HUDEP-2 (cell line): ENCODE results near the gene LHFPL6.

ENCODE experiments used
- DNase-seq, 76 experiments: peaks; one replicate each; lab custom pipeline; 2025; ENCODE audit not compliant: unreplicated experiment in 76 of 76; lab: John Stamatoyannopoulos, UW

Gene LHFPL6

DNA sequence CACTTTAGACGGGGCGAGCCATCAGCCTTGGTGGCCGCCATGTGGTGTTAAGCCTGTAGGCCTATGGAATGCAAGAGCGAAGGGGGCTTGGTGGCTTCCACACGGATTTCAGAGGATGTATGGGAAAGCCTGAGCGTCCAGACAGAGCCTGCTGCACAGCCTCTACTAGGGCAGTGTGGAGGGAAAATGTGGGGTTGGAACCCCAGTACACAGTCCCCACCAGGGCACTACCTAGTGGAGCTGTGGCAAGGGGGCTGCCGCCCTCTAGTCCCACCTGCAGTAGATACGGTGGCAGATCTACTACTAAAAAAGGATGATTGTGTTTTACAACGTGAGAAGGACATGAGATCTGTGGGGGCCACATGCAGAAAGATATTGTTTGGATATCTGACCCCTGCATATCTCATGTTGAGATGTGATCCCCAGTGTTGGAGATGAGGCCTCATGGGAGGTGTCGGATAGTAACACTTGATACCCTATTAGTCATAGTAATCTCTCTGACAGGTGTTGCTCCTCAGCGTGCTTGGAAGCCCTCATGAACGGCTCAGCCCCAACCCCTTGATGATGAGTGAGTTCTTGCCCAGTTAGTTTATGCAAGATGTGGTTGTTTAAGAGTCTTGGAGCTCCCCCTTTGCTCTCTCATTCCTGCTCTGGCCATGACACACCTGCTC, 45.6 kb downstream of the LHFPL6 start:
- no peak for DNase-seq

DNA sequence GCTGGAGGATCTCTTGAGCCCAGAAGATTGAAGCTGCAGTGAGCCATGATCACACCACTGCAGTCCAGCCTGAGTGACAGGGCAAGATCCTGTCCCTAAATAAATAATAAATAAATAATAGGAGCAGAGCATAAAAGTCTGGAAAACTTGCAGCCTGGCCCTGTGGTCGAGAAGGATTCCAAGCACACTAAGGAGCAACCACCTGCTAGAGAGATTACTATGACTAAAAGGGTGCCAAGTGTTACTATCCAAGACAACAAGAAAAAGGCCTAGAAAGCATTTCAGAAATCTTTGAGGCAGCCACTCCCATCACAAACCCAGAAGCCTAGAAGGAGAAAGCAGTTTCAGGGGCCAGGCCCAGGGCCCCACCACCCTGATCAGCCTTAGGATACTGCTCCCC, 46.1 kb downstream of the LHFPL6 start:
- DNase-seq: no peak

DNA sequence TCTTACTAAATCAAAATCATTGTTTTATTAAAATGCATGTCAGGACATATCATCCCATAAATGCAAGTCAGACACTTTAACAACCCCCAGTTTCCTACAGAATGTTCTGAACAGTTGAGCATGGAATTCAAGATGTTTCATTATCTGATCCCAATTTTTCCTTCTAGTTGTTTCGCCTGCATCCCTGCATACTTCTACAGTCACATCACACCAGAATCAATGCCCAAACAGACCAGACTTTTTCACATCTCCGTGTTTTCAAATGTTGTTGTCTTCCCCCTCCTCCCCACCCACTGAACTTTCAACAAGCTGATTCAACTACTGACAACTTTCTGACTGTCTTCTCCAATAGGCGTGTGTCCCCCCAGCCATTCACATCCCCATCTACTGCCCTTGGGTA, 48.6 kb downstream of the LHFPL6 start:
- DNase-seq: no peak

DNA sequence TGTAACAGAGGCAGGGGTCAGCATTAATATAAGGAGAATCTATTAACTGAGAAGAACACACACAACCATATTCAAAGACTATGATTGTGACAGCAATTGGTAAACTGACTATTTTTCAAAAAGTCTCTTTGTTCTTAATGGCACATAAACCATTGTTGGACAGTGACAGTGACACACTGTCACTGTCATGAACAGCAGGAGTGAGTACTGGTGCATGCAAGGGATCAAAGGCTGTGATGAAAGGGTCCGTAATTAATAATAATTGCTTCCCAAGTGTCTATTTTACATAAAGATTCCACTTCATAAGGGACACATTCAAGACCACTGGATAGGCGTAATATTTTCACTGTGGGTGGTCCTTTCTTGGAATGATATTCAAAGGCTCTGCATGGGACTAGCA, 50.7 kb downstream of the LHFPL6 start:
- no peak for DNase-seq

DNA sequence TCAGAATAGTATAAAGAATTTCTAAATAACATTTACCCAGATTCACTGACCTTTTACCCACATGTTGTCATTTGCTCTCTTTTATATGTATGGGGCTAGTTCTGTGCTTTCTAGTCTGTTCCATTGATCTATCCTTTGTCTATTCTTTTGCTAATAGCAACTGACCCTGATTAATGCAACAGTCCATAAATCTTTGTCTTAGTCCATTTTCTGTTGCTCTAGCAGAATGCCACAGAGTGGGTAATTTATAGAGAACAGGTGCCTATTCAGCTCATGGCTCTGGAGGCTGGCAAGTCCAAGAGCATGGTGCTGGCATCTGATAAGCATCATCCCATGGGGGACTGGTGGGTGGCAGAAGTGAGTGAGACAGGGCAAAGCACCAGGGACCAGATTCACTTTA, 52.1 kb downstream of the LHFPL6 start:
- no peak for DNase-seq

DNA sequence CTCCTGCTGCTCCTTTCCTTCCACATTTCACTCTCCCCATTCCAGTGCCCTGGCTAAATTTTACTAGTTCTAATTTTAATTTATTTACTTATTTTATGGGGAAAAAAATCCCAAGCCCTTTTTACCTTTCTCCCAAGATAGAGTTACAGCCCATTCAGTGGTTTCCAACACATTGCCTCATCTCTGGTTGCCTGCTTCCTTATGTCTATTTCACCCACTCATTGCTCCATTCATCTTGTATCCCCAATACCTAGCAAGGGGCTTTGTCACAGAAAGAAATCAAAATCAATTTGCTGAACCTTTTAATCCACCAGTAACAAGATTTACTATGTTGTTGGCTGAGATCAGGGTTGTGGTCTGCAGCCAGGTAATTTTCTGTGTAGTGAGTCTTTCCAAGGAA, 55.9 kb downstream of the LHFPL6 start:
- DNase-seq: no peak

DNA sequence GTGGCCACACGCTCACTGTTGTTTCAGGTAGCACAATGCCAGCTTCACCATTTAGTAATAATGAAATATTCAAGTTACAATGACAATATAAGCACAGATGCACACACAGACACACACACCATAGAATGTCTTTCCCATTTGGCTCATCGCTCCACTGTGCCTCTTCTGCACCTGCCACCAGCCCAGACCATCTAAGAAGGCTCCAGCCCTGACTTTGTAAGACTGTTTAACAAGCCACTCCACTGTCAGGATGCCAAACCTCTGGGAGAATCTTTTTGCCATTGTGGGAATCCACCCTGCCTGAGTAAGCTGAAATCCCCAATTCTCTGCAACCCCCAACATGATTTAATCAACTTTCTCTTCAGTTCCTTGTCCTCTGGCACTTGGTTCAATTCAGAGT, 60.6 kb downstream of the LHFPL6 start:
- DNase-seq: no peak

DNA sequence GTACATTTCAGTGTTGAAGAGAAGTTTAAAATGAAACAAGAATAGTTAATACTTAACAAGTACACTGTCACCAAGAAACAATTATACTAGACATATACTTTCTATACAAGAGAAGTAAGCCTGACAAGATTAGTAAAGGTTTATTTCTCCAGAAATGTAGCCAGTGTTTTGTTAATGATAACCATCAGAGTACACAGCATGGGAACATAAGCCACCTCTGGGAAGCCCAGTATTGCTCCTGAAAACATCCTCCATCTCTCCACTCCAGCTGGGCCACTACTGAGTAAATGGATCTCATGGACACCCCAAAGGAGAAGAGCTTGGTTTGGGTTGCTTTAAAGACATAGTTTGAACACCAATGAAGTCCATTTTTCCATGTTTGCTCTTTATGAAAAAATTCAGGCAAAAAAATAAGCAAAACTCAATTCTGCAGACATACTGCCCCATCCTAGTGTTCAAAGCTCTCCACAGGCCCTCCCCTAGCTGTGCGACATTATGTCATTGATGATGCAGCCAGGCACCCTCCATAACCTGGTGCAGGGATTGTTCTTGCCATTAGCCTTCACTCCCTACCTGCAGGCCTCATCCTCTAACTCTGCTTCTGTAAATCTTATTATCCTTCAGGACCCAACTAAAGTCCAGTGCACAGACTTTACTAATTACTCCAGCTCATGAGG, 61.9 kb downstream of the LHFPL6 start:
- DNase-seq: no peak

DNA sequence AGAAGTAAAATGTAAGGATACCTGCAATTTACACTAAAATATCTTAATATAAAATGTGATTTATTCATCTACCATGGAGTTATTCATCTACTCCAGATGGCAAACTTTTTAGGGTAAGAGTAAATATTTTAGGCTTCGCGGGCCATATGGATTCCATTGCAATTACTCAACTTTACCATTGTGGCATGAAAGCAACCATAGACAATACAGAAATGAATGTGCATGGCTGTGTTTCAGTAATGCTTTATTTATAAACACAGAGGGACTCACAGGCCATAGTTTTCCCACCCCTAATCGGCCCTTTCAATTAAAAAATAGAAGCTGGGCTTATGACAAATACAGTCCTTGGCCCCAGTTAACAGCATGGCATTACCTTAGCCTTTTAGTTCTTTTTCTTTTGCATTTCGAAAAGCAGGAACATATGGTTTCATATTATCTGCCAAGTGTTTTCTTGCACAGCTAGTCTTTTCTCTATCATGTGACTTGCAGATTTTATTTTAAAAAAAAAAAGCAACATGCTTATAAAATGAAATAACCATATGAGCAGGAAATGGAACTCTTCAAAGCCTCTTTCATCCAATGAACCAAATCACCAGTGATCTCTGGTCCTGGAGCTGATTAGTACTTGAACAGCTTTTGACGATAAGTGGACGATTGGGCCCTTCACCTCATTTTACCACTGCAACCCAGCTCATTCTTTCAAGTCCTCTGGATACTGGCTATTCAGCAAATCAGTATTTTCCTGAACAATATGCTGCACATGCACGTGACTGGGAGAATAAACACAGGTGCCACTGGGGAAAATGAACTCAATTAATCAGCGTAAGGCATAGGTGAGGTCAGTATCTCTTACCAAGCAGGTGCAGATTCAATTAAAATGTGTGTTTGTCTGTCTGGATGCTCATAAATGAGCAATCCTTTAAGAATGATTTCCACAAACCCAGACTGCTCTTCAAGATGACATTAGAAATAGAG, 63.9 kb downstream of the LHFPL6 start:
- no peak for DNase-seq

DNA sequence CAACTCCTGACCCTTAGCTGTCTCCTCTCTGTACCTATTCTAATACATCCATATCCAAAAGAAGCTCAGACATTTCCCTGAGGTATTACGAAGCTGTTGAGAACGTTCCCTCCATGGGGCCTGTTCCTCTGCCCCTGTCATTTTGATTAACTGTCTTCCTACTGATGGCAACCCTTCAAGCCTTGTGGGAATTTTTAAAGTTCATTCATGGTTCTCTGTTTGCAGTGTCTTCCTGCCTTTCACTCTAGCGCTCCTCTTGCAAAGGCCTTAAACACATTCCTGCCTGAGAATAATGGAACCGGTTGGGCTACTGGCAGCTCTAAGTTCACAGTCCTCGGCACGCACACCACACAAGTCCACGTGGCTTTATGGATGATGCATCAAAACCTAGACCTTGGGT, 66.1 kb downstream of the LHFPL6 start:
- no peak for DNase-seq

DNA sequence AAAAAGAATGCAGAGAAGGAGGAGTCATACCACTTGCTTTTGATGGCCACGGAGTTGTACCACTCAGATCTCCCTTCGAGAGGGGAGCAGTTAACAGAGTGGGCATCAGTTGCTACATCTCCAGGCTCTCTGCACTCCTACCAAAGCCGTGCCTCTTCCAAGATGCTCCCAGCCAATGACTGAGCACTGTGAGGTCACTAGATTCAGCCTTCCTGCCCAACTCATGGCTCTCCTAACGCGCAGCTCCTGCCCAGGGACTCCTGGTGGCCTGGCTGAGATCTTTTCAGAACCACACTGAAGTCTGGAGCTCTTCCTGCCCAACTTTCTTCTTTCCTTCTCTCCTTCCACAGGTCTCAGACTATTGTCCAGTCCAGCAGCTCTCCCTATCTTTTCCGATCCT, 66.7 kb downstream of the LHFPL6 start:
- no peak for DNase-seq

DNA sequence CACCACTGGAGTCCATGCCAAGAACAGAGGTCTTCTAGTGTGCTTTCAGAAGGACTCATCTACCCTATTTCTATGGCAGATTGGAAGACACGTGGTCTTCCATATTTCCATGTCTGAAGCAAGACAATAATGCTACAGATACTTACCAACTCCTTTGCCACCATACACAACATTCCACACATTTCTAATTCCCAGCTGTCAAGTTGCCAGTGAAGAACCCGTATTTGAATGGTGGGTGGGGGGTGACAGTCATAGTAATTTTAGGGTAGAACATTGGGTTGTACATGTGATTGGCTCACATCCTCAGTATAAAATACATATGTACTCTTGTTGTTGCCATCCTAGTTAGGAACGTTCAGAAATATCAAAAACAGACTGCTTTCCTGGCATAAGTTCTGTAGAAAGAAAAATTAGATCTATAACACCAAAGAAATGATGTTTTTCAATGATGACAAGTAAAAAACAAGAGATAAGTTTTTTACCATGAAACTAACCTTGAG, 69.3 kb downstream of the LHFPL6 start:
- DNase-seq: no peak

DNA sequence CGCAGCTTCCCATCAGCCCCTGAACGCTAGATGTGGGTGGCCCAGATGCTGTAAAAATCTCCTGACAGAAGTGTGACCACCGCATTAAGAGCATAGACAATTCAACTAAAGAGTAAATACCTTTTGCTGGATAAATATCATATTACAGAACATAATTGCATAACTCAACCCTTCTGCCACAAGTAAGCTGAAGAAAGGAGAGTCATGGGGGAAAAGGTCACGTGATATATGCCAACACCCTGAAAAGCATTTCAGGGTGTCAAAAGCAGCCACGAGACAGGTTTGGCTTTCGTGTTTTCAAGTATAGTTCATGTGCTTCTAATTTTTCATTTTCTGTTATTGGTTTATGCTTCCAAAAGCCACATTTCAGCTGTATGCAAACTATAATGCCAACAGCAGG, 71.3 kb downstream of the LHFPL6 start:
- DNase-seq: no peak

DNA sequence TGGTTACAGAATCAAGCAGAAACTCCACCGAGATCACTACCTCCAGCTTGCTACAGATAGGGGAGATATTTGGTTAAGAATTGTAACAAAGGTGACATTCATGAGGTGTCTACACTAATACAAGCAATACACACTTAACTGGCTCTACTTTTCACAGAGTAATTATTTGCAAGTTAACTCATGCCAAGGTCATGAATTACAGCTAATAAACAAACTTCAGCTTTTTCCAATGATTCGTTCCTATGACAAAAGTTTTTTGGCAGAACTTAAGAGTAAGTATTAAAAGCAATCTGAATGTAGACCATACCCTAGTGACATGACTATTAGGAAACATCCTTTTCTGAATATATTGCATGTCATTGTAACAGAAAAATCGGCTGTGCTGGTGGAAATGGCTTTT, 72.1 kb downstream of the LHFPL6 start:
- DNase-seq: no peak

DNA sequence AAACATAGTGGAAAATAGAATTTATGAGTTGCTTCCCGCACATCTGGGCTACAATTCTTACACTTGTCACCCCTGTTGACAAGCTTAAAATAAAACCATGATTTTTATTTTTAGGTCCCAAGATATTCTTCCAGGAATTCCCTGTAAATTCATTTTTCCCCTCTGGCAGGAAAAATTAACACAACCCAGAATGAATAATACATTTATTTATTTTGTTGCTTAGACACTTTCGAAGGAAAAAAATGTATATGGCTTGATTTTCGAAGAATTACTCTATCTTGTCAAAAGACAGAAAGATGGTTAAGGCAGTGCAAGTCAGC, 74.4 kb downstream of the LHFPL6 start:
- no peak for DNase-seq

DNA sequence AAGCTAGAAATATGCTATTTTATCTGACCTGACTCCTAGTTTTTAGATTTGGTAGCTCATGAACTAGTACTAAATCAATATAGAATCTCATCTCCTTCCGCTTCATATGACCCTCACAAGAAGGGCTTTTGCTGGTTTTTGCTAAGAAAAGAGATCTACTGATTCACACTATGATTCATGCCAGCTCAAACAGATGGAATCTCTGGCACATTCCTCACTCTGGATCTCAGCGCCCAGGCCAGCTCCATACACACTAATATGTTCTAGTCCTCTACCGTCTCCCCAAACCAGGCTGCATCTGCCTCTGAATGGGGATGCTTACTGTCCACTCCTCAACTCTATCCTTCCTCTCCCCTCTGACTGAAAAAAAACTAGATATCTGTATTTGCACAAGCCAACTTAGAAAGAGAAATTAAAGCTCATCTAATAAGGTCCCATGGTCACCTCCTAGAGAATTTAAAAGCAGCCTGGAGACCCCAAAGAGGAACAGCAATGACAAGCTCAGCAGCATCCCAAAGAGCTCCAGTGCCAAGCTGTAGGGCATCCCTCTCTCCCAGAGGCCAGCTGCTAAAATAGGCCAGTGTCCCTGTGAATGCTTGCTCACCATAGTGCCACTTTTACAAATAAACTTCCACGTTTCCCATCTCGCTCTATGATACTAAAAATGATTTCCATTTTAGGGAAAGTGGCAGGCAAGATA, 74.9 kb downstream of the LHFPL6 start:
- no peak for DNase-seq

DNA sequence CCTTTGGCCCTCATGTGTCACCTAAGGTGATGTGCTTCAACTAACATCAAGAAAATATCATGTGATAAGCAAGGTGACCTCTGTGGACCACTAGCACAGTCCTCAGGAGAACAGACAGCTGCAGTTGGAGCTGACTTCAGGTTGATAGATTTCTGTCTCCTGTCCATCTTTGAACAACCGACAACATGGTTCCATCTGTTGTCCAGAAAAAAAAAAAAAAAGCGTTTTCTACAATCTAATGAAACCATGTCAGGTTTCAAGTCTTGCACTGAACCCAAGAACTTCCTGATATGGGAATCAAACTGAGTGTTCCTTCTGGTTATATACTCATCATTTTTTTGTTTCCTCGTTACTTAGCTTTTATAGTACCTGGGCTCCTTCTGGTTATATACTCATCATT, 75.7 kb downstream of the LHFPL6 start:
- DNase-seq: no peak

DNA sequence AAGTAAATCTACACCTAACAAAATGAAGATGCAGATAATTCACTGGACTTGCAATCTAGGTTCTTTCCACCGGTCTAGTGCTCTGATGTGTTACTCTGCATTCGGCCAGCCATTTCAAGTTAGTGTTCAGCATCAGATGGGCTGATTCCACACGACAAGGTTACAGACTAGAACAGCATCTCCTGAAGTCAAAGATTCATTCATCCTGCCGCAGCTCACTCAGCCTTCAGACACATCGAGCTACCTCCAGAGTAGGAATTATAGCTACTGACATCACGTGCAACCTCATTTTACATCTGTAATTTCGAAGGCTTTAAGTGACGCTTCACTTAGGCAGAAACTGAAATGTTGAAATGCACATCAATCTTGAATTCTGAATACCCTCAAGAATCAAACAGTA, 76.5 kb downstream of the LHFPL6 start:
- DNase-seq: no peak

DNA sequence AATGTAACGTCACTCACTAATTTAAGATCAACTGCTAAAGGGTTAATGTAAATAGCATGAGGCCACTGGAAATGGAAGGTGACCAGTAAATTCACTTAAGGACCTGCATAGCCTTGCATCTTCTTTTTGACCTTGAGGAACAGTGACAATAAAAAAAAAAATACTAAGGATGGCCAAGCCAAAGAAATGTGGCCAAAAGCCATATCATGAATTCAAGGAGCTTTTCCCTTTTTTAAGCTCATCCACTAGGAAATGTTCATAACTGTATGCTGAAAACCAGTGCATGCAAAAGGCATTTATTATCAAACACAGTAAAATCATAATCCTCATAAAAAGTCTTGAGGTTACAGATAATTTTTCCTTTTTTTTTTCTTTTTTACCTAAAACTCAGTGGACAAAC, 77.5 kb downstream of the LHFPL6 start:
- DNase-seq: no peak

DNA sequence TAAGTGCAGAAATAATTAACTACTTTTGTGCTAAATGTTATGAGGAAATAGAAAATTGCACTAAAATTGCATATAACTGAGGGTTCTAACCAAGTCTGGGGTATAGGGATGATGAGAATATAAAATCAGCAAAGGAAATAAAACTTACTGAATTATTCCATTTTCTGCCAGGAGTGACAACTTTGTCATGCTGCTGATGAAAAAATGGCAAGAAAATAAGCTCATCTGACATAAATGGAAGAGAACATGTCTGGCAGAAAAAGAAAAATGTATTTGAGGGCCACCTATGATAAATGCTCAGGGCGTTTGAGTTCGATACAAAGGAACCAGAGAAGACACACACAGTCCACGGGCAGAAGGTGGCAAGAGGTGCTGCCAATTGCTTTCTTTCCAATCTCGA, 78.2 kb downstream of the LHFPL6 start:
- DNase-seq: no peak

DNA sequence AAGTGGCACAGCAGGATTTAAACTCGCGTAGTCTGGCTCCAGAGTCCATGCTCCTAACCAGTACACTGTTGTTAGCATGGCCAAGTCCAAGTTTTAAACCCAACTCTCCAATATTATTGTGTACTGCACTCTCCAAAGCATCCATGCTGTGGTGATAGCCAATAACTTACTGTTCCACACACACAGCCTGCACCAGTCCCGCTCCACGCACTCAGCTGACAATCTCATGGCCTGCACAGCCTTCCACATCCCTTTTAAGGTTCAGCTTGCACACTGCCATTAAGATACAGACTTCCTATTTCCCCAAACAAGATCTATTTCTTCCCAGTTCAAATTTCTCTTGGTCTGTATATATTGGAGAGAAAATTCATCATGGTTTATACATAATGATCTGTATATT, 80.7 kb downstream of the LHFPL6 start:
- no peak for DNase-seq
